H7 (cell line): ENCODE data around the gene CD99L2. TPM values are rescaled to one million over a fixed set of nuclear protein-coding genes. Genes with fewer than 3 reads are reported as not detected.

Experiments
- DNase-seq: peaks from one replicate; pipeline ENCODE4 v3.0.0; 2012
- H3K27me3 ChIP-seq: 2 replicates; pipeline ENCODE4 v1.6.0; 2011; ENCODE audit warnings: mild to moderate bottlenecking, low read length; ENCODE audit not compliant: control insufficient read depth, insufficient read depth
- H3K36me3 ChIP-seq: replicated peaks from 2 replicates; pipeline ENCODE4 v1.5.1; 2011; ENCODE audit warnings: low read length; ENCODE audit not compliant: control insufficient read depth, insufficient read depth
- H3K4me3 ChIP-seq: 2 replicates; pipeline ENCODE4 v1.5.1; 2011; ENCODE audit warnings: low read depth, mild to moderate bottlenecking, control low read depth, low read length, moderate library complexity; ENCODE audit not compliant: insufficient read depth
- total RNA-seq: library from RNA; depleted of rRNA; stranded (reverse); fragments of >200 nt; shearing (Covaris generic); gene quantifications from 2 replicates; pipeline ENCODE4 v1.2.3, GENCODE V29; 2014

Gene CD99L2
- total RNA-seq, 1 experiment from 2014 or later, result 59.3 TPM

DNA sequence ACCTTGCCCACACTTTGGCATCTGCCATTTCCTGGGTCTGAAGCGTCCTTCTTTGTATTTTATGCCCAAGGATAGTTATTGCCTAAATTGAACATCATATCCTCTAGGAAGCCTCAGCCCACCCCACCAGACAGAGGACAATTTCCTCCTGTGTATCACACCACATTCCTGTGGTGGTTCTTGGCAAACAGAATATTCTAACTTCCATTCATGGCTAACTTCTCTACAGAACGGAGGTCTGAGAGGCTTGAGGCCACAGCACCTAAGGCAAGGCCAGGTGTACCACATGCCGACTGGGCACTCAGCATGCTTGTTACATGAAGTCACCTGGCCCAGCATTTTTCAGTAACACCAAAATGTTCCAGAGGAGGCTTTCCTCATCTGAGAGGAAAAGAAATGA, 42.4 kb downstream of the CD99L2 start:
- no peak overlapping the region for H3K4me3 ChIP-seq
- H3K27me3 ChIP-seq, result no peaks in the 10 kb centered on the region
- DNase-seq, result no peak
- no peaks in the 10 kb centered on the region for H3K36me3 ChIP-seq

DNA sequence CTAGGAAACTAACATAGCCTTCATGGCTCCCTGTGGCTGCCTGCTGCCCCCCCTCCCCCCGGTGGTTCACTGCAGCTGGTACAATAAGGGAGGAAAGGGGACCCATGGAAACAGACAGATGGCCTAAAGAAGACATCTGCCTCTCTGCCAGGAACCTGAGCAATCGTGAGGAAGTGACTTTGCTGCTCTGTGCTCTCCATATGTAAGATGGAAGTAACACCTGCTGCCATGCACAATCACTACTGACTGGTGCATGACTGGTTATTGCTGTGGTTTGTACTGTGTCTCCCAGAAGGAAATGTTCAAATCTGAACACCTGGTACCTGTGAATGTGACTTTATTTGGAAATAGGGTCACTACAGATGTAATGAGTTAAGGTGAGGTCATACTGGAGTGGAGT, 43.6 kb downstream of the CD99L2 start:
- Histone ChIP-seq H3K4me3 (no peak overlapping the region), H3K27me3 (no peaks in the 10 kb centered on the region), H3K36me3 (no peaks in the 10 kb centered on the region)
- peak; percentile 18 for DNase-seq

DNA sequence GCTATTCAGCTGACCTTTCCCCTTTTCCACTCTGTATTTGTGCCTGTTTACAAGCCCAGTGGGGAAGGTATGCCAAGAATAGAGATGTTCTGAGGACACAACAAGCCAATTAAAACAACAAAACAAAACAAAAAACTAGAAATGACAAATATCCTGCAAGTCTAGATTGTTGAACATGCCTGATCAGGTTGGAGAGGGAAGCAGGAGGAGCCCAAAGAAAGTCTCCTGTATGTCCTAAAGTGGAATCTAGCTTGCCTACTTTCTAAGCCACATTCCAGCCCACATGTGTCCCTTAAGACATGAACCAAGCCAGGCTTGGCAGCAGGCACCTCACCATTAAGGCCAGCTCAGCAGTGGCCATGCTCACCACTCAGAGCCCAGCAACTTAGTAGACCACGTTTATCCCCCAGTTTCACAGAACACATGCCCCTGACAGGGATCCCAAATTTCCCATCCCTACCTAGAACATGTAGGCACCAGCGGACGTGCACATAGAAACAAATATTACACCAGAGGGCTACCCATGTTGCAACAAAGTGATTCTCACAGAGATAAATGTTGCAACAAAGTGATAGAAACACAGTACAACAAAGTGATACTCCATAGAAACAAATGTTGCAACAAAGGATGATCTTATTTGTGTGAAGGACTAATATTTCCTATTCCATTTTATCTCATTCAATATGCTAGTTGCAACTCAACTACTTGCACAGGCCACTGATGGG, 48.3 kb downstream of the CD99L2 start:
- Histone ChIP-seq H3K4me3 (no peak overlapping the region), H3K36me3 (no peaks in the 10 kb centered on the region), H3K27me3 (no peaks in the 10 kb centered on the region)
- no peak for DNase-seq

DNA sequence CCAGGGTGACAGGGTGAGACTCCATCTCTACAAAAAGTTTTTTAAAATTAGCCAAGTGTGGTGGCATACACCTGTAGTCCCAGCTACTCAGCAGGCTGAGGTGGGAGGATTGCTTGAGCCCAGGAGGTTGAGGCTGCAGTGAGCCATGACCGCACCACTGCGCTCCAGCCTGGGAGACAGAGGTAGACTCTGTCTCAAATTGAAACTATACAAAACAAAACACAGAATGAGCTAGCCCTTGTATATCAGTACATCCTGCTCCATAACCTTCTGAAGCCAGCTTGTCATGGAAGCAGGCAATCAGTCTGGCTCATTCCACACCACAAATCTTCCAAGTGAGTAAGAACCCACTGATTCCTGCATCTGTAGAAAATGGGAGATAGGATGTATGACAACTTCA, 49.0 kb downstream of the CD99L2 start:
- Histone ChIP-seq H3K4me3 (no peak overlapping the region), H3K36me3 (no peaks in the 10 kb centered on the region), H3K27me3 (no peaks in the 10 kb centered on the region)
- DNase-seq, result no peak

DNA sequence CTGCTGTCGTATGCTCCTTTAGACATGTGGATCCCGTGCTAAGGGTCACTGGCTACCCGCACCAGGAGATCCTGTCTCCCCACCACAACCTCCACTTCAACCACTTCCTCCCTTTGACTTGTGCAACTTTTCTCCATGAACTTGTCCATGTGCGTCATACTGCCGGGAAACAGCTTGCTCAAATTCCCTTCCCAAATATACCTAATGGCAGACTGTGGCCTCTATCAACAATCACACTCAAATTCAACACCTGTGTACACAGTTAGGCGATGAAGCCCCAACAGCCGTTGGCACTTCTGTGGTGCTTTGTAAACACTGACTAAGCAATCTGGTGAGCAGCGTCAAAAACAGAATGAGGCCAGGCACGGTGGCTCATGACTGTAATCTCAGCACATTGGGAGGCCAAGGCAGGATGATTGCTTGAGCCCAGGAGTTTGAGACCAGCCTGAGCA, 49.5 kb downstream of the CD99L2 start:
- no peak for DNase-seq
- no peaks in the 10 kb centered on the region for H3K27me3 ChIP-seq
- no peaks in the 10 kb centered on the region for H3K36me3 ChIP-seq

DNA sequence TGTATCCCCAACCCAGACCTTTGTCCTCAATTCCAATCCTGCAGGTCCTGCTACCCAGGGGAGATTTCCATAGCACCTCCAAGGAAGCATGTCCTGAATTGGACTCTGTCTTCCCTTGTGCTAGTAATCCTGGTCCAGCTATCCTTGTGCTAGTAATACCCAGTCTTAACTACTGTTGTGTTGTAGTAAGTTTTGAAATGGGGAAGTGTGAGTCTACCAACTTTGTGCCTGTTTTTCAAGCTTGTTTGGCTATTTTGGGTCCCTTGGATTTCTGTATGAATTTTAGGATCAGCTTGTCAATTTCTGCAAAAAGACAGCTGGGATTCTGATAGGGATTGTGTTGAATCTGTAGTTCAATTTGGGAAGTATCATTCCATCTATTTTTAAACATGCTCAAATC, 51.4 kb downstream of the CD99L2 start:
- Histone ChIP-seq H3K27me3 (no peaks in the 10 kb centered on the region), H3K4me3 (no peak overlapping the region), H3K36me3 (no peaks in the 10 kb centered on the region)
- DNase-seq, result no peak

More for the DNA sequence above, 49.5 kb downstream of the CD99L2 start:
- H3K4me3 ChIP-seq, result no peak overlapping the region

DNA sequence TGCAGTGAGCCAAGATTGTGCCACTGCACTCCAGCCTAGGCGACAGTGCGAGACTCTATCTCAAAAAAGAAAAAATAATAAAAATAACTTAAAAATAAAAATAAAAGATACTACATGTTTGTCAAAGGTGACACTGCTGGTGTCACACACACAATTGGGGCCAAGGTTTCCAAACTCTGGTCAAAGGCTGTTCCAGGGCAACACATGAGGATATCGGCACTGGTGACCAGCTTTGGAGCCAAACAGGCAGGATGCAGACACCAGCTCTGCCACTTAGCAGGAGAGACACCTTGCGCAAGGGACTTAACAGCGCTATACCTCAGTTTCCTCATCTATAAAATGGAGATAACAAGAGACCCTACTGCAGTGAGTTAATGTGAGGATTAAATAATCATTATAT, 52.3 kb downstream of the CD99L2 start:
- no peak overlapping the region for H3K4me3 ChIP-seq
- DNase-seq, result no peak

DNA sequence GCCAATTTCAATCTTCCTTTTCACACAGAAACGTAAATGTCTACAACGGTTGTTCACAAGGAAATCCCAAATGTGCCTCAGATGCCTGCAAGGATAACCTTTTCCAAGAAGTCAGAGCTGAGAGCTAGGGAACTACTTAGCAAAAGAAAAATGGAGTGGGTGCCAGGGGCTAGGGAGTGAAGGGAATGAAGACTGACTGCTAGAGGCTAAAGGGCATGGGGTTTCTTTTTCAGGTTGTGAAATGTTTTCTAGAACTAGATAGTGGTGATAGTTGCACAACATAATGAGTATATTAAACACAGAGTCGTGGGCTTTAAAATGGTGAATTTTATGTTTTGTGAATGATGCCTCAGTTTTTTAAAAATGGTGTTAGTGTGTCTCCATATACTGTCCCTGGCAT, 53.4 kb downstream of the CD99L2 start:
- DNase-seq, result no peak
- no peaks in the 10 kb centered on the region for H3K36me3 ChIP-seq

More for the DNA sequence above, 52.3 kb downstream of the CD99L2 start:
- Histone ChIP-seq H3K27me3 (no peaks in the 10 kb centered on the region), H3K36me3 (no peaks in the 10 kb centered on the region)

DNA sequence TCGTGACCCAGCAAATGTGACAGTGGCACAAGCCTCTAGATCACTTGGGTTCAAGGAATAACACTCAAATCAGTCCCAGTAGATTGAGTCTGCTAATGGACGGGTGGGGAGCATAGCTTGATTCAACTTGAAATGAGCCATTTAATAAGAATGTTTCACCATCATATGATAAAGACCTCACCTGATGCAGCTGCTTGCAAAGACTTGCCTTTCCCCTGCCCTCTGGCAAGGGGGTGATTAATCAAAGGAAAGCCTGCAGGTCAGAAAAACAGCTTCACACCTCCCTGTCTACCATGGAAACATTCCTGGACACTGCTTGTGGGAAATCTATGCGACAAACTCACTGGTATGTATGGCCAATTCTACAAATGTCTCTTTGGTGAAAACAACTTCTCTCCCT, 54.5 kb downstream of the CD99L2 start:
- DNase-seq, result no peak
- Histone ChIP-seq H3K36me3 (no peaks in the 10 kb centered on the region), H3K4me3 (no peak overlapping the region)

More for the DNA sequence above, 53.4 kb downstream of the CD99L2 start:
- Histone ChIP-seq H3K4me3 (no peak overlapping the region), H3K27me3 (no peaks in the 10 kb centered on the region)

DNA sequence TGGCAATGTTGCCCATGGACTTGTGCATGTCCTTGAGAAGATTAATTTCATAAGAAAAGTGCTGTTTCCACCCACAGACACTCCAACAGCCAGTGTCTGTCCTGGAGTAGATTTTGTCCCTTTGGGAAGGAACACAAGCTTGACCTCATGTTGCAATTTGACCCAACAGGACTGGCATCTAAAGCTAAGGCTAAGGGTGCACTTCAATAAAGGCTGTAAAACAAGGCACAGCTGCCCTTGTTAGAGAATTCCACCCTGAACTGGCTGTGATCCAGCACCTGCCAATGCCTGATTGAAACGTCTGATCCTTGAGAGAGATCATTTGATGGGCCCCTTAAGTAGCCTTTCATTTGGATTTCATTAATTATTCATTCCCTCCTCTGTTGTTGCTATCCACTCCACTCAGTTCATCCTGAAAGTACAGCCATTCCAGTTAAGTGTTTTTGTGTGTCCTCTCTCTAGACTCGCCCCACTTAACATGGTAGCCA, 56.2 kb downstream of the CD99L2 start:
- DNase-seq, result no peak
- Histone ChIP-seq H3K4me3 (no peak overlapping the region), H3K27me3 (no peaks in the 10 kb centered on the region), H3K36me3 (no peaks in the 10 kb centered on the region)

More for the DNA sequence above, 54.5 kb downstream of the CD99L2 start:
- no peaks in the 10 kb centered on the region for H3K27me3 ChIP-seq

DNA sequence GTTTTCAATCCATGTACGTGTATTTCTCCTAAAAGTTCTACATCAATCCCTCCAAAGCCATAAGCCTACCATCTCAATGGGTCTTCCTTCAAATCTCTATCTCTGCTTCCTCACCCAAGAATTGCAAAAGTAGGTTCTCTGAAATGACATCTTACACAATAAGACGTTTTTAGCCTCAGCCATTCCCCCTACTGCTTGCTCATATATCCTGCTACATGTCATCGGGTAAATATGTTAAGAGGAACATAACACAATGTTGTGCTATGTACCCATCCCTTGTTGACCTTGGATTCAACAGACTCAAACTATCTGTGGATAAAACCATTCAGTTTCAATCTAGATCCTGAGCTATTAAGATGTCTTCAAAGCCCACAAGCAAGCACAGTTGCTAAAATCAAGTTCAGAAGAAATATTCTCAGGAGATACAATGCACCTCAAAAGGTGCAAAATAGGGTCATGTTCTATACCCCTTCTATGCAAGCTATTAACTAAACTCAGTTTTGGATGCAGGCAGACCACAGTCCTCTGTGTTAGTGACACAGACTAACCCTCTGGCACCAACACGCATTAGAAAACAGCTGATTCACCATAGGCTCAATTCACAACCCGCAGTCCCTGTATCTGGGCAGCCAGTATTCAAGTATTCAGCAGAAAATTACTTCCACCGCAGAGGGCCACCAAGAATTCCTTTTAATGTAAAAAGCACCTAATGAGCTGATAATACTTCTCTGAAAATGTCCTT, 56.8 kb downstream of the CD99L2 start:
- H3K27me3 ChIP-seq, result no peaks in the 10 kb centered on the region
- no peak overlapping the region for H3K4me3 ChIP-seq
- DNase-seq, result no peak
- H3K36me3 ChIP-seq, result no peaks in the 10 kb centered on the region

DNA sequence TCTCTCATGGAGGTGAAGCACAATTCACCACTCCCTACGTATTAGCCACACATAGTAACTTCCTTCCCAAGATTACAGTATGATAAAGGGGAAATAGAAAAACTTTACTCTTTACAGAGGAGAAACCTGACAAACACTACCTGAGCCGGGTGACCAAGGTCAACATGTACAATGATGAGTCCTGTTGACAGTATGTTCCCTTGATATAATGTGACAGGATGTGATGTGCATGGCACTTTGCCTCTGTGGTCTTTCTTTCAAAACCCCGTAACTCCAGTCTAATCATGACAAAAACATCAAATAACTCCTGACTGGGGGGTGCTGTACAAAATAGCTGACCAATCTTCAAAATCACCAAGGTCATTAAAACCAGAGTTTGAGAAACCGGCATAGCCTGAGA, 60.6 kb downstream of the CD99L2 start:
- Histone ChIP-seq H3K27me3 (no peaks in the 10 kb centered on the region), H3K4me3 (no peak overlapping the region), H3K36me3 (no peaks in the 10 kb centered on the region)
- no peak for DNase-seq

DNA sequence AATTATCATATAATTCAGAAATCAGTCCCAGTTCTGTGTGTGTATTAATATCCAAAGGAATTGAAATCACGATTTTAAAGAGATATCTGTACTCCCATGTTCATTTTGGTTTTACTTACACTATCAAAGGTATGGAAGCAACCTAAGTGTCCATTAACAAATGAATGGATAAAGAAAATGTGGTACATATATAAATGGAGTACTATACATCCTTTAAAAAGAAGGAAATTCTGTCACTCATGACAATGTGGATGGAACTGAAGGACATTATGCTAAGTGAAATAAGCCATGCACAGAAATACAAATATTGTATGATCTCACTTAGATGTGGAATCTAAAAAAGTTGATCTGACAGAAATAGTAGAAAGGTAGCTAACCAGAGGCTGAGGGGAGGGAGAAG, 63.8 kb downstream of the CD99L2 start:
- no peak for DNase-seq
- Histone ChIP-seq H3K27me3 (no peaks in the 10 kb centered on the region), H3K36me3 (no peaks in the 10 kb centered on the region), H3K4me3 (no peak overlapping the region)

DNA sequence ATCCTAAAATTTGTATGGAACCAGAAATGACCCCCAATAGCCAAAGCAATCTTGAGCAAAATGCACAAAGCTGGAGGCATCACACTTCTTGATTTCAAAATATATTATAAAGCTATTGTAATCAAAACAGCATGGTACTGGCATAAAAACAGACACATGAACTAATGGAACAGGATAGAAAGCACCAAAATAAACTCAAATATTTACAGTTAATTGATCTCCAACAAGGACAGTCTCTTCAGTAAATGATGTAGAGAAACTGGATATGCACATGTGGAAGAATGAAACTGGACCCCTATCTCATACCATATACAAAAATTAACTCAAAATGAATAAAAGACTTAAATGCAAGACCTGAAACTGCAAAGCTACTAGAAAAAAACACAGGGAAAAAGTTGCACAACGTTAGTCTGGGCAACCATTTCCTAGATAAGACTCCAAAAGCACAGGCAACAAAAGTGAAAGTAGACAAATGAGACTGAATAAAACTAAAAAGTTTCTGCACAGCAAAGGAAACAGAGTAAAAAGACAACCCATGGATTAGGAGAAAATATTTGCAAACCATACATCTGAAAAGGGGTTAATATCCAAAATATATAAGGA, 64.9 kb downstream of the CD99L2 start:
- H3K36me3 ChIP-seq, result no peaks in the 10 kb centered on the region
- no peak for DNase-seq
- no peak overlapping the region for H3K4me3 ChIP-seq
- H3K27me3 ChIP-seq, result no peaks in the 10 kb centered on the region

DNA sequence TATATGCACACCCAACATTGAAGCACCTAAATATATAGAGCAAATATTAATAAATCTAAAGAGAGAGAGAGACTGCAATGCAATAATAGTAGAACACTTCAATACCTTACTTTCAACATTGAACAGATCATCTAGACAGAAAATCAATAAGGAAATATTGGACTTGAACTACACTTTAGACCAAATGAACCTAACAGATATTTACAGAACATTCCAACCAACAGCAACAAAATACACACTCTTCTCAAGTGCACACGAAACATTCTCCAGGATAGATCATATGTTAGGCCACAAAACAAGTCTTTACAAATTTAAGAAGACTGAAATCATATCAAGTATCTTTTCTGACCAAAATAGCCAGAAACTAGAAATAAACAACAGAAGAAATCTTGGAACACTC, 66.6 kb downstream of the CD99L2 start:
- no peak for DNase-seq
- Histone ChIP-seq H3K4me3 (no peak overlapping the region), H3K27me3 (no peaks in the 10 kb centered on the region), H3K36me3 (peaks cover 4% of the 10 kb centered on the region; the same call in 1 of the 2 replicates)
